Measurements from ENCODE around the gene THSD7A.

Gene THSD7A

DNA sequence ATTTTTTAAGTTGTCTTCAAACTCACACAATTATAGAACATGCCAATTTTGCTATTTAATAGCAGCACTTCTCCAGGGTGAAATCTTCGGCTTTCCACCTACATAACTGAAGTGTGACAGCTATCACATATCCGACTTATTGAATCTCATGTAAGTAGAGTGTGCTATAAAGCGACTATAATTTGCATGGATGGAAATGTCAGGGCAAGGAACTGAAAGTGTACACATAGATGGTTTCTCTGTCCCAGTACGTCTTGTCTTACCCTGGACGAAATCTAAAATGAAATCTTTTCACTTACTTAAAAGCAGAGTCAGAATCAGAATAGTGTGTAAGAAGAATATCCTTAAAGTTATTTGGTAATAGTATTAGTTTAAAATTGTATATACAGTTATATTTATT lies 132.3 kb downstream of the THSD7A start:
- DNase-seq, result no peak

DNA sequence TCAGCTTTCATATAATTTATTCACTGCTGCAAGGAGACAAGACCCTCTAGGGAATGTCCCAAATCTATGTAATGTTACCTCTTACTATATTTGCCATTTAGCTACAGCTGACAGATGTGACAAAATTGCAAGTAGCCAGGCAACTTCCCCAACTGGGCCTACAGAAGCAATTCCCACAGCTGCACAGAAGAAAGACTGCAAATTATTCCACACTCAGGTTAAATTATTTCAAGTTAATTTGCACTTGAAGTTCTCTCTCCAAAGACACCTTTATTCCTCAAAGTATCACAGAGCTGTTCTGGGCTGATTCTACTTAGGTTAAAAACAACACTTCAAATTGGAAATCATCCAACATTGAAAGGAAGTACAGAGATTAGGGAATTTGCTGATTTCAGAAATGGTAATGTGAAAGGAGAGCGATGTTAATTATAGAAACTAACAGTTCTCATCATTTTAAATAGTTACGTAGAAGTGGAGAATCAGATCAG lies 133.6 kb downstream of the THSD7A start:
- no peak for DNase-seq

DNA sequence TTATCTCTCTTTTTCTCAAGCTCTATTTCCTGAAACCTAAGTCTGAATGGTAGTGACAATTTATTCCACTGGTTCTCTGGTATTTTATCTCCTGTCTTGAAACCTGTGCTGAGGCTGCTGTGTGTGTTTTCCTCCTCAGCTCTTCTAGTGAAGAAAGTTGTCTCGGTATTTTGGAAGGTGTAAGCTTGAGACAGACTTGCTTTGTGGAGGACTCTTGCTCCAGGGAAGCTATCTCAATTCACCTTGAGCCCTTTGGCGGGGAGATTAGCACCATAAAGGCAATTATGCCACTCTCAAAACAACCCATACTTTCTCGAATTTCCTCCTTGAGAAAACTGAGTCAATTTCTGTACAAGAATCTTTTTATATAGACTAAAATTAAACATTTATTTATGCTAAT lies 141.6 kb downstream of the THSD7A start:
- no peak for DNase-seq

DNA sequence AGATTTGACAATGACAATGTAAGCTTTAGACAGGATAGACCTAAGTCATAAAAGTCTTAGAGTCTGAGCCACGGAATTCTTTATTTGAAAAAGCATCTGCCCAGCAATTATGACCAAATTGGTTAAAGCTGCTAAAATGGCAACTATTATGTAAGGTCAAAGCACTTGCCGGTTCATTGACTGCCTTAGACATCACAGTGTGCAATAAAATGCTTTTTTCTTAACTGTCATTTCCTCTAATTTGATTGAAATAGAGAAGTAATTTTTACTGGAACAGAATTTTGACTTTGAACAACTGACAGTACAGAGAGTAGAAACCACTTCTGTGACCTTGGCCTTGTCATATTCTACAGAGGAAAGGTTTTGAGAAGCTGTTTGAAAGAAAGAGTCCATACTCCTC lies 142.9 kb downstream of the THSD7A start:
- DNase-seq, result no peak

DNA sequence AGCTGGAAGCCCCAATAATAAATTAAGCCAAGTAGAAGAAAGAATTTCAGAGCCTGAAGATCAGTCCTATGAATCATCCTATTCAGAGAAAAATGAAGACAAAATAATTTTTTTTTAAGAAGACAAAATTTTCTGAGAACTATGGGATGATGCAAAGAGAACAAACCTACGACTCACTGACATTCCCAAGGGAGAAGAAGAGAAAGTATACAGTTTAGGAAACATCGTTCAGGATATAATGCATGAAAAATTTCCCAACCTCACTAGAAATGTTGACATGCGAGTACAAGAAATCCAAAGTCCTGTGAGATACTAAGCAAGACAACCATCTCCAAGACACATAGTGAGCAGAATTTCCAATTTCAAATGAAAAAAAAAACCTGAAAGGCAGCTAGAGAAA lies 150.5 kb downstream of the THSD7A start:
- no peak for DNase-seq

DNA sequence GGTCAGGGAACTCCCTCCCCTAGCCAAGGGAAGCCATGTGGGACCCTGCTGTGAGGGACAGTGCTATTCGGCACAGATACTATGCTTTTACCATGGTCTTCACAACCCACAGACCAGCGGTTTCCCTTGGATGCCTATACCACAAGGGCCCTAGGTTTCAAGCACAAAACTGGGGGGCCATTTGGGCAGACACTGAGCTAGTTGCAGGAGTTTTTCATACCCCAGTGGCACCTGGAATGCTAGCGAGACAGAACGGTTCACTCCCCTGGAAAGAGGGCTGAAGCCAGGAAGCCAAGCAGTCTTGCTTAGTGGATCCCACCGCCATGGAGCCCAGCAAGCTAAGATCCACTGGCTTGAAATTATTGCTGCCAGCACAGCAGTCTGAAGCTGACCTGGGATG lies 156.8 kb downstream of the THSD7A start:
- DNase-seq, result no peak

DNA sequence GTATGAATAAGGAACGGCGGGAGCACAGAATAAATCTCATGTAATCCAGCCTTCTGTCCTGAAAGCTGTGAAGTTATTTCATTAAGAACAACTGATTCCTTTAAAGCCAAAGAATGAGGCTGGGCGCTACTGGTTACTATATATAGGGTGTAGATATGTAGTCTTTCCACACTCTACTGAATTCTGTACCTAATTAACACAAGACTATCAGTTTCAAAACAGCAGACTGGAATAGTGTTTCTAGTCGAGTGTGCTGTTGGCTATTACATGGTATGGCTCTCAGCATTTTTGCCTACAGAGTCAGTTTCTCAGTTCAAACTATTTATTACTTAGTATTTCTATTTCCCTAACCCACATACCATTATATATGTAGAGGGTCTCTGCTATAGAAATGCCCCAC lies 163.3 kb downstream of the THSD7A start:
- no peak for DNase-seq

DNA sequence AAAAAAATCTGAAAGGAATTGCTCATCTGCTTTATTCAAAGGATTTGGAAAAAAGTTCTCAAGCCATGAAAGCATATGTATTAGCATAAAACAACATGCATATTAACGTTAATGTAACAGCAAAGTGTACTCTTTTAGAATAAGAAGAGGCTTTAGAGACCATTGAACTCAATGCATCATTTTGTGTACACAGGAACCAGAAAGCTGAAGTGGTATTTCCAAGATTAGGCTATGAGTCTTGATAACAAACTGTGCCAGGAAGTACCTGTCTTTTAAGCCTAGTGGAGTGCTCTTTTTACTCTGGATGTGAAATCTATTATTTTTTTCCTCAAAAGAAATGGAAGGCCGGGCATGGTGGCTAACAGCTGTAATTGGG lies 164.2 kb downstream of the THSD7A start:
- no peak for DNase-seq

DNA sequence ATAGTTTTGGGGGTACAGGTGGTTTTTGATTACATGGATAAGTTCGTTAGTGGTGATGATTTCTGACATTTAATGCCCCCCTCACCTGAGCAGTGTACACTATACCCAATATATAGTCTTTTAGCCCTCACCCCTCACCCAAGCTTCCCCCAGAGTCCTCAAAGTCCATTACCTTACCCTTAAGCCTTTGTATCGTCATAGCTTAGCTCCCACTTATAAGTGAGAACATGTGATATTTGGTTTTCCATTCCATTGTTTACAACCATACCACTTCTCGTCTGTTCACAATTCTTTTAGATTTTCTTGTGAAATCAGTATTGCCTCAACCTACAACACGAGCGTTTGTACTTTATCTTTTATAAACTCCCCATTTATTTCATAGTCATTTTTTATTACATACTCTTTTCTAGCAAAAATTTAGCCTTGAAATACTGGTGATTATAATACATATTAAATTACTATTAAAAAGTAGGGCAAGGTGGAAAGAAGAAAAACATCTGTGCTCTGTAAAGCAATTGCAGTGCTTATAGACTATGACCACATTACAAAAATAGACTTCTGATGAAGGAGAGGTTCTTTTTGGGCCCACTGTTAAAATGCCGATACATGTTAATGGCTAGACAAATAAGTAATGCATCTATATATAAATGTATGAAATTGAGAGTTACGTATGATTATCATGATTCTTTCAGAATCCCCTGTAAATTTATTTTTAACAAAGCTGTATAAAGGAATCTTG lies 164.8 kb downstream of the THSD7A start:
- no peak for DNase-seq

DNA sequence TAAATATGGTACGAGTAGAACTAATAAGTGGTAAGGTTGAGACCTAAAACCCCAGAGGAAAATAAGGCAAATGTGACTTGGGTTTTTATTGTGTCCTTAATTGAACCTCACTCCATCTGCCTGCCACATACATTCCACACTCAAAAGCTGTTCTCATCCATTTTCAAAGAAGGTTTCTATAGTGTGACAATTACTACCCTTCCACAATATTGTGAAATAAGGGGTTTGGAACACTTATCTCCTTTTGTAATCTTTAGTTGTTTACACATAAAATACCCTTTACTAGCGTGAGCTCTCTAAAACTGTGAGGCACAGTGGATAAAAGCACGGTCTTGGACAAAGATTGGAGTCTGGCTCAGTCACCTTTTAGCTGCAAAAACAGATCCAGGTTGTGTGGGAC lies 166.6 kb downstream of the THSD7A start:
- DNase-seq, result no peak

DNA sequence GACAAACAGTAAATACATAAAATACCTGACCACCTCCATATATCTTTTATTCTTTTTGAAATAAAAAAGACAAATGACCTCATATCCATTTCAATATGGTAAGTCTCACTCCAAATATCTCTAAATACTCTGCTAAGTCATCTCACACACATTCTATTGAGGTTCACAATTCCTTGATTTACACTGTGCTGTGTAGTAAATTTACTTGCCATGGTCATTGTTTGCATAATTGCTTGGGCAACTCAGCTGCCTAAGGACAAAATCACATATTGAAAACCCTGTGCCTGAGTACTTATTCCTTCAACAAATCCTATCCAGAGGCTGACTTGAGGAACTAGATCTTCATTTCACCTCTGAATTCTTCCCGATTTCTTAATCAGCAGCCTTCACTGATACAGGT lies 176.4 kb downstream of the THSD7A start:
- DNase-seq, result no peak

DNA sequence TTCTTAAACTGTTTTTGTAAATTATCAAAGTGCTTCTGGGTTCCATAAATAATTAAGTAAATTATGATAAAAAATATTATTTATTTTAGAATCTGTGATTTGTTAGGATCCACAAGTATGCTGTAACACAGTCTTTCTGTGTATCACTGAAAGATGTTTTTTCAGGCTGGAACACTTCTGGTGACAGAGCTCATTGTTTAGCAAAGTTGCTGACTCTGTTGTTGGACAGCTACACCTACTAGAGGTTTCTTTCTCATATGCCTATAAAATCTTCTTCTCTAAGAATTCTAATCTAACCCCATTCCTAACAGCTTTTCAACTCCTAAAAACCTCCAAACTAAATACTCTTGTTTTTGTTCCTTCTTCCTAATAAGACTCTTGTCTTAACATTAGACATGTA lies 176.8 kb downstream of the THSD7A start:
- DNase-seq, result no peak

DNA sequence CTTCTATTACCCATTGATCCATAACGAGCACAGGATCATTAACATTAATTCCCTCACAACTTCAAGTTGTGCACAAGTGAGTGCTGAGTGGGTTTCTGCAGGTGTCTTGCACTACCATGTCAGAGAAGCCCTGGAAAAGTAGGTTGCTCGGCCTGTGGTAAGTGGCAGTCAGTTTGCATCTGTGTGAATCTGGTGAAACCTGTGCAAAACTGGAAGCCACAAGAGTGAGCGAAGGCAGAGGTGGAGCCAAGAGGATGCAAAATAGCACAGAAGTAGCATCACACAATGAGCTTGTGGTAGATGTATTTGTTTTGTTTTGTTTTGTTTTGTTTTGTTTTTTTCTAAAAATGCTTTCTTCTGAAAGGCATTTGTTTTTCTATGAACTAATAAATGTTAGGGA lies 181.5 kb downstream of the THSD7A start:
- no peak for DNase-seq

DNA sequence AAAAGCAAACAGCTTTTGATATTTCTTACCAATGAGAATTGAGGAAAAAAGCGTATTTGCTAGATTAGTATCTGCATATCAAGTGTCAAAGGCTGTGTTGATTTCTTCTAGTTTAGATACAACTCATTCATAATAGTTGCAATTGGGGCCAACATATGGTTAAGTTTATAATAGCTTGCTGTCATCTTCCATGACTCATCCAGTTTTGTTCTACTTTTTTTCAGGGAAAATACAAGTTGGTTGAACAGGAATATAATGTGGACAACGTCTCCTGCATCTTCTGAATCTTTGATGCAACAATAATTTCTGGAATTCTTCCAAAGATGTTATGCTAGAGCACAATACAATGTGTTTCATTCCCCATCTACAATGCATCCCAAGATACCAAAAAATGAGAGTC lies 182.0 kb downstream of the THSD7A start:
- DNase-seq, result no peak

DNA sequence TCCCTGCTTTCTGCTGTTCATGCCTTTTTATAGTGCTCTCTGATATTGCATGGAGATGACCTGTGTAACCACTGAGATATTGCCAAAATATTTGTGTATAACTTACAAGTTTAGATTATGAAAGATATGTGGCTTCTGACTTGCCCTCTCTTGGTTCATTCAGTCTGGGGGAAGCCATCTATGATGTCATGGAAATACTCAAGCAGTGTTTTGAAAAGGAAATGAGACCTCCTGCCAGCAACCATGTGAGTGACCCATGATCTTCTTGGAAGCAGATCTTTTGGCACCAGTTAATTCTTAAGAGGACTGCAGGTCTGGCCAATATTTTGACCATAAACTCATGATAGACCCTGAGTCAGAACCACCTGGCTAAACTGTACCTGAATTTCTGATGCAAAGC lies 183.0 kb downstream of the THSD7A start:
- no peak for DNase-seq

DNA sequence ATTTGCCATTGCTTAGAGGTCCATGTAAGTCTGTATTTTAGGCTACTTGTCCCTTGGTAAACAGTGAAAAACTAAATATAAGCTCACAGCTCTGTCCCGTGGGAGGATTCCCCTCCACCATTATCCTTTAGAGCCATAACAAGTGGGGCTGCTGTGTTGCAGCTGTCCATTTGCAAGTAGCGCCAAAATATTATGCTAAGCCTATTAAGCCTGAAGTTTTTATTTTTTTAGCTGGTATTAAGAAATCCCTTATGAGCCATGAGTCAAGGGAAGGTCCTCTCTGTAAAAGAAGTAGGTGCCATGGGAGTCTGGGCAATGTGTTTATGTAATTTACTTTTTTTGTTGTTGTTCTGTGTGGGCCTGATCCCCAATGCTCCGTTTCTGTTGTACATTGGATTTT lies 183.9 kb downstream of the THSD7A start:
- DNase-seq, result no peak

DNA sequence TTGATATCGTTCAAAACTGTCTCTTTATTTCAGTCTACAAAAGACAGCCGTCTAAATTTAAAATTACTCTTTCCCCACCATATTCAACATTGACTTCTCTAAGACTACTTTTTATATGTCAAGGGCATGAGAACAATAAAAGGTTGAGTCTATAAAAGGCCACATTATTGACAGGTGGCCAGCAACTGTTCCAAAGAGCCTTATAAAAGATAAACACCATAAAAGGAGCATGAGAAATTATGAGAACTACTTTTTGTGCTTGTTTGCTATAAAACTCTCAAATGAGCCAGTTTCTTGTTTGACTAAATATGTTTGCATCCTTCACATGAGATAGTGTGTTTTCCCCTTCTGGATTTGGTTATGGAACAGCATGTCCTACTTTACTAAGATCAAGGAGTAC lies 189.2 kb downstream of the THSD7A start:
- no peak for DNase-seq

DNA sequence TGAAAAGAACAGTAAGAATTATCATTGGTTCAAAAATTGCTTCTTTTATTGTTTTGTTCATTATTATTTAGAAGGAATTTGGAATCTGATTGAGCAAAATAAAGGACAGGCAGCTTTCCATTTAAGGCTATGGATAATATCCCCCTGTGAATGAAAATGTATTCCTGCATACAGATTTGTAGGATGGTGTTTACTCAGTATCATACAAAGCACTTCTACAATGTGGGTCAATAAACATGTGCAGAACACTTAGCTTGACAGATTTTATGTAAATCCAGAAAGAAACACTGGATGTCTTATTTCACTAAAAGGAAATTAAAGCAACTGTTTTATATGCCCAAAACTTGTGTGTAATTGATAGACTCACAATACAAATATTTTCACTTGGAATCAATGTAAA lies 189.7 kb downstream of the THSD7A start:
- DNase-seq, result no peak

DNA sequence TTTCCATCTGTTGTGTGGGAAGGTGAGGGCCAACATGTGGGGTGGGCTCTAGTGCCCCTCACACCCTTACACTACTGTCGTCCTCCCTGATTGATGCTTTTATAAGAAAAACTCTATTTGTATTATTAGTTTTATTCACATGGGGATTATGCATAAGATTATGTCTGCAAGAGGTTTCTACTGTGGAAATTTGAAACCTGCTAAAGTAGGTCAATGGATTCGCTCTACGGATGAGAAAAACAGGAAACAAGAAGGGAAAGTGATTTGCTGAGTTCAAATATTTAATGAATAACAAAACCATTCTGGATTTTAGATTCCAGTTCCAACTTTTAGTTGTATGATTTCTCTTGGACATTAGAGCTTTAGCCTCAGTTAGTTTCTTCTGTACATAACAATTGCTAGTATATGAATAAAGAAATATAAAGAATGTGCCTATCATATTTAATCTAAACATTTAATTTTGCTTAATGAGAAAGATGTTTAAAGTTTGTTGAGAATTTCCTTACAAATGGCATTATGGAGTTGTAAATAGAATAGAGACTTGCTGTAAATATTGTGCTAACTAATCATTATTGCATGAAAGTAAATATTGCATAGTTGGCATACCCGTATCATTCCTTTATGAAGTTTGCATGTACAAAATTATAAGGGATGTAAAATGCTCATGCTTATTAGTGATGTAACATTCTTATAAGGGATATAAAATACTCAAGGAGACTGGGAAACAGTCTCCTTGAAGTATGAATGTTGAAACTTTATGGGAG lies 193.8 kb downstream of the THSD7A start:
- DNase-seq, result no peak

DNA sequence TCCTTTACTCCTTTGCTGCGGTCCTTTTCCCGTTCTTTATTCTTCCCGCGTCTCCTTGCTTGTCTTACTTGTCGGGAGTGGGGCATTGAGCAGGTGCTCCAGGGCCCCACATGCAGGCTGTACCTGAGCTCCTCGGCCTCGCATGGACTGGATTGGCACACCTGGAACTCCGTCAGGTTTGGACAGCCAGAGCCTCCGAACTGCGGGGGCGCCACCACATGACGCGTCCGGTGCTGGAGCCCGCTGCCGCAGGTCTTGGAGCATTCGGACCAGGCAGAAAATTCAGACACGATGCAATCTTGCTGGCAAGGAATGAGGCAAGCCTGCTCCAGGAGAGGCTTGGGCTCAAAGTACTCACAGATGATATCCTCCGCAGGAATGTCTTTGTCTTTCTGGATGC lies 195.7 kb downstream of the THSD7A start:
- DNase-seq, result no peak

DNA sequence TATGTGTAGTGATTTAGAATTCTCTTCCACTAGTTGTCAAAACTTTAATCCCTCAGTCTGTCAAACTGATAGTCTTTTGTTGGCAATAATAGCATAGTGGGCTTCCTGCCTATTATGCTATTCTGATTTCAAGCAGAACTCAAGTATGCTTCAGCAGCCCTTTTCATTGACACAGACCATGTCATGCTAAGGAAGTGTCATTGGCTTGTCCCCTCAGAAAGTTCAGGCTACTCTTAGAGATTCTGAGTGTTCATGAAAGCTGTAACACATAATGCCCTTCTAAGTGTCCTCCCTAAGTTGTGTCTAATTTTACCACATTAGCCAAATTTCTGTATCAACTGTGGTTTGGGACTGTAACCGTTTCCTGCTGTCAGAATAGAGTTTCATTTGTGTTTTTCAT lies 198.7 kb downstream of the THSD7A start:
- DNase-seq, result no peak

DNA sequence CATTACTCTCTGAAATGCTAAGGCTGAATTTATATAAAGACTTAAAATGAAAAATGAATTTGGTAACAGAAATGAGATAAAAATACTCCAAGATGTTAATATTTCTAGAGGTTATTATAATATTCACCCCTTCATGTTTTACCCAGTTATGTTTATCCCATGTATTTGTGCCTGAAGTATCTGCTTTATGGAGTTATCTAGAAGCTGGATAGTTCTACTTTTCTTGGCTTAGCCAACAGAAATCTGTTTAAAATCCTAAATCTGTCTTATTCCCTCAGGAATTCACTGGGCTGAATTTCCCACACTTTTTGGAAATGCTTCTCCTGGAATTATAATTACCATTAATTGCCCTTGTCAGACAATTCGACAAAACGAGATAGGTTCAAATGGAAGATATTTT lies 201.6 kb downstream of the THSD7A start:
- DNase-seq, result no peak

DNA sequence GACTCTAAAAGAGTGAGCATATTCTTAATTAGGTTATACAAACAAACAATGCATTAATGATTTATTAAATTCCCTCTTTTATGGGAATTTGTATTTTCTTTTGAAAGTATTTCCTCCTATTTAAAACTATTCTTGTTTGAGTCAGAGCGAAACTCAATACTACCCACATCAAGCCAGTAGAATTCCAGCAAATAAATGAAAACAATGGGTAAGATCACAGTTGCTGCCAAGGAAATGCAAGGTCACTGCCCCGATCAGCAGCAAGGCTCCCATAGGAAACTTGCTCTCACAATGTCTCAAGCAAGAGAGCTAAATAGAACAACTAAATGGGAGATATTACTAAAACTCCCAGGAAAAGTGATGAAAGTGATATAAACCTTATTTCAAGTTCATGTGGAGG lies 206.3 kb downstream of the THSD7A start:
- DNase-seq, result no peak

DNA sequence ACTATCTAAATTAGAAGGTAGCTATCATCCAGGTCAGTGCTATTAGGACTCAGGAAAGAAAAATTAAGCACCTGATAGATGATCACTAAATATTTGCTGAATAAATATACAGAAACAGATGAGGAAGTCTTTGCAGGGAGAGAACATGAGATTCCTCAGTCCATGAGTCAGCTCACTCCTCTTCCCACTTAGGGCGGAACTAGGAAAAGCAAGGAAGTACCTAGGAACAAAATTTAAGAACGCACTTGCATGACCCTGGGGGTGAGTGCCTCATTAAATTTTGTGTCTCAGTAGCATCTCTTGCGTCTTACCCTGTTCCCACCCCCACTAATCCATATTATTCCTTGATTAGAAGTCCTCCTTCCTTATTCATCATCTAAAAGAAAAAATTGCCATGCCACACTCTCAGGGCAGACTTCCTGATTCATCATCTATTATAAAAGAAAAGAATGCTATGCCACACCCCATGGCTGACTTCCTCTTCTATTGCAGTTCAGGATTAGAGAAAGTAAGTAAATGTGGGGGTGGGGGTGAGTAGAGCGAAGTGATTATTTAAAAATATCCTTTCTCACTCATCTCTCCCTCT lies 208.8 kb downstream of the THSD7A start:
- DNase-seq, result no peak

Data from activated gamma-delta T cell (primary cell).